ENCODE data around the gene APPL2. TPM values are rescaled to one million over a fixed set of nuclear protein-coding genes. Genes with fewer than 3 reads are reported as not detected.

Gene APPL2
- total RNA-seq, 6 experiments from 2014 or later = 67.9 to 98.4 (median 87.8) TPM

DNA sequence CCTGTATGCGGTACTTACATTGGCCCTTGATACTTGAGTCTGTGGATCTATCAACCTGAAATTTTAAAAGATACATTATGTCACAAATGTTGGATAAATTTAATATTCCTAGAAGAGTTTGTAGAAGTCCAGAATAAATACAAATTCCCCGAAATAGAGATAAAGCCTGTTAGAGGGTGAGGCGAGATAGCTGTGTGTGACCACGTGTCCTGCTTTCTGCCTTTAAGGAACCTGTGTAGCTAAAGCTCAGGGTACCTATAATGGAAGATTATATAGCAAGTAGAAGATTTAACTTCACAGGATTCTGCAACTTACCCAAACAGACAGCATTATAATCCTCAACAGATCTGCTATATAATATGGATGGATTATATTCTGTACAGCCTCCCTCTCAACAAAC, 58.8 kb downstream of the APPL2 start:
- peaks cover 66% of the 10 kb centered on the region for H3K36me3 Mint-ChIP-seq (ENCODE audit: low read depth)
- no peak overlapping the region; the same call in 1 of the 2 replicates for H3K27ac Mint-ChIP-seq
- no peak for DNase-seq
- no peak overlapping the region for H3K4me3 Mint-ChIP-seq
- peaks cover 29% of the 10 kb centered on the region for H3K9me3 Mint-ChIP-seq
- TF ChIP-seq, protein P1, sequence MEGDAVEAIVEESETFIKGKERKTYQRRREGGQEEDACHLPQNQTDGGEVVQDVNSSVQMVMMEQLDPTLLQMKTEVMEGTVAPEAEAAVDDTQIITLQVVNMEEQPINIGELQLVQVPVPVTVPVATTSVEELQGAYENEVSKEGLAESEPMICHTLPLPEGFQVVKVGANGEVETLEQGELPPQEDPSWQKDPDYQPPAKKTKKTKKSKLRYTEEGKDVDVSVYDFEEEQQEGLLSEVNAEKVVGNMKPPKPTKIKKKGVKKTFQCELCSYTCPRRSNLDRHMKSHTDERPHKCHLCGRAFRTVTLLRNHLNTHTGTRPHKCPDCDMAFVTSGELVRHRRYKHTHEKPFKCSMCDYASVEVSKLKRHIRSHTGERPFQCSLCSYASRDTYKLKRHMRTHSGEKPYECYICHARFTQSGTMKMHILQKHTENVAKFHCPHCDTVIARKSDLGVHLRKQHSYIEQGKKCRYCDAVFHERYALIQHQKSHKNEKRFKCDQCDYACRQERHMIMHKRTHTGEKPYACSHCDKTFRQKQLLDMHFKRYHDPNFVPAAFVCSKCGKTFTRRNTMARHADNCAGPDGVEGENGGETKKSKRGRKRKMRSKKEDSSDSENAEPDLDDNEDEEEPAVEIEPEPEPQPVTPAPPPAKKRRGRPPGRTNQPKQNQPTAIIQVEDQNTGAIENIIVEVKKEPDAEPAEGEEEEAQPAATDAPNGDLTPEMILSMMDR (IDR thresholded peaks at IDR 0.05) = no peak
- no peaks in the 10 kb centered on the region for H3K4me1 Mint-ChIP-seq (ENCODE audit: low read depth)
- peaks cover 2% of the 10 kb centered on the region for H3K27me3 Mint-ChIP-seq (ENCODE audit: insufficient read depth)

DNA sequence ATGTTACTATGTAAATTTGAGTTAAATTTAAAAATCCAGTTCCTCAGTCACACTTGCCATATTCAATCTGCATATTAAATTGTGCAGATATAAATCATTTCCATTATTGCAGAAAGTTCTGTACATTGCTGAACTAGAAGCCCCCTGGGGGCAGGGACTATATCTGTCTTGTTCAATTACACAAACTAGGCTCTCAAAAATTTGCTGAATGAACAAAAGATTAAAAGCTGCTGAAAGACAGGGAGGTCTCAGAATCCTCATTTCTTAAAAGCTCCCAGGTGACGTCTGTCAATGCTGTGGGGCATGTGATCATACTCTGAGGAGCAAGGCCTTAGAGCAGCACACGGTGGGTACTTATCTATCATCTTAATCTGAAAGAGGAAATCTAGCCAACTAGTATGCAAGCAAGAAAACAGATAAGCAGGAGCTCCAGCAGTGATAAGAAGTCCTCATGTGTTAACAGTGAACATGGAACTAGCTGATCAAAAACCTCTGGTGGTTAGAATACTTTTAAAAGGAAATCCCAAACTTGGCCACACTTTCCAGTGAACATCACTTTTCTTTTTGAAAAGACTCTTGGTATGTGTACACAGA, 60.5 kb downstream of the APPL2 start:
- peak overlapping the region; percentile 45; the same call in 1 of the 2 replicates for H3K27ac Mint-ChIP-seq
- H3K27me3 Mint-ChIP-seq (ENCODE audit: insufficient read depth) = peaks cover 2% of the 10 kb centered on the region; the same call in 1 of the 2 replicates
- peaks cover 13% of the 10 kb centered on the region for H3K9me3 Mint-ChIP-seq
- H3K36me3 Mint-ChIP-seq (ENCODE audit: low read depth) = peaks cover 49% of the 10 kb centered on the region
- H3K4me1 Mint-ChIP-seq (ENCODE audit: low read depth) = peaks cover 5% of the 10 kb centered on the region
- no peak for DNase-seq
- TF ChIP-seq, protein P1 (IDR thresholded peaks at IDR 0.05) = no peak
- no peak overlapping the region; the same call in 1 of the 2 replicates for H3K4me3 Mint-ChIP-seq

DNA sequence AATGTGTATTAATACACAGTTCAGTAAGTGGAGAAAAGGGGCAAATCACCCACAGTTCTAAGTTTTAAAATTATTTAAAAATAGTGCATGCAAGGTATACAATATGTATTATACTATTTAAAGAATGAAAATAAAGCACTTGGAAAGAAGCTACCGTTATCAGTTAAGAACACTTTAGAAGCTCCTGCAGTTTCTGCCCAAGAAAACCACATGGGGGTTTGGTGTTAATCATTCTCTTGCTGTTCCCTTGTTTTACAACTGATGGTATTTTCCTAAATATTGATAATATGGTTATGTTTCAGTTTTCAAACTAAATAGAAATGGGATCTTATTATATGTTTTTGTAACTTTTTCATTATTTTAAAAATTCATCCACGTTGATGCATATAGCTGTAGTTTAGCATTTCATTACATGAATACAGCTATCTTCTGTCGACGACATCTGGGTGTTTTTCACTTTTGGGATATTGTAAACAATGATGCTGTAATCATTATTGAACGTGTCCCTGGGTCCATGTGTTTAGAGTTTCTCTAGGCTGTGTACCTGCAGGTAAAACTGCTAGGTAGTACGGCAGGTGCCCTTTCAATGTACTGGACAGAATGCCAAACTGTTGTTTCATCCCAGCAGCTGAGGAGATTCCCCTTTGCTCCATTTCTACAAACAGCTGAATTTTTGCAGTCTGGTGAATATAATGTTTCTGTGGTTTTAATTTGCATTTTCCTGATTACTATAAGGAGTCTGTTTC, 64.1 kb downstream of the APPL2 start:
- TF ChIP-seq, protein P1 (IDR thresholded peaks at IDR 0.05) = no peak
- H3K4me1 Mint-ChIP-seq (ENCODE audit: low read depth) = peaks cover 25% of the 10 kb centered on the region
- H3K36me3 Mint-ChIP-seq (ENCODE audit: low read depth) = peaks cover 27% of the 10 kb centered on the region
- H3K9me3 Mint-ChIP-seq = no peaks in the 10 kb centered on the region
- no peak overlapping the region for H3K4me3 Mint-ChIP-seq
- no peak for DNase-seq
- peak overlapping the region; percentile 45 for H3K27ac Mint-ChIP-seq
- no peaks in the 10 kb centered on the region; the same call in 1 of the 2 replicates for H3K27me3 Mint-ChIP-seq (ENCODE audit: insufficient read depth)

DNA sequence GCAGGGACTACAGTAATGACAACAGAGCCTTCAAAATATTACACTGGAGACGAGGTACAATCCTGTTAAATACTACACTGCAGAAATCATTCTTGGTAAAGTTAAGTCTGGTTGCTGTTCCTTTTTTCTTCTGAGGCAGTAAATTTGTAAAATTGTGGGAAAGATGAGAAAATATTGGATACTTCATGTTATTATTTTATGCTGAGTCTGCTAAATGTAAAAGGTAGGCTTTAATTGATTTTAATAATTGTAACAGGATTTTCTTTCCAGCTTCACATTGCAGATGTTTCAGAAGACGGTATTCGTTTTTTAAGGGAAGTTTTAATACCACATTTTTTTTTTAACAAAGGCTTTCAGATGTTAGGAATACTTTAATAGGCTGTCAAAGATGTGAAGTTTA, 65.8 kb downstream of the APPL2 start:
- peaks cover 14% of the 10 kb centered on the region for H3K36me3 Mint-ChIP-seq (ENCODE audit: low read depth)
- DNase-seq = no peak
- H3K4me1 Mint-ChIP-seq (ENCODE audit: low read depth) = peaks cover 28% of the 10 kb centered on the region
- H3K4me3 Mint-ChIP-seq = no peak overlapping the region
- peak overlapping the region; percentile 33; the same call in 1 of the 2 replicates for H3K27ac Mint-ChIP-seq
- no peaks in the 10 kb centered on the region for H3K9me3 Mint-ChIP-seq
- no peaks in the 10 kb centered on the region; the same call in 1 of the 2 replicates for H3K27me3 Mint-ChIP-seq (ENCODE audit: insufficient read depth)
- TF ChIP-seq, protein P1 (IDR thresholded peaks at IDR 0.05) = no peak

DNA sequence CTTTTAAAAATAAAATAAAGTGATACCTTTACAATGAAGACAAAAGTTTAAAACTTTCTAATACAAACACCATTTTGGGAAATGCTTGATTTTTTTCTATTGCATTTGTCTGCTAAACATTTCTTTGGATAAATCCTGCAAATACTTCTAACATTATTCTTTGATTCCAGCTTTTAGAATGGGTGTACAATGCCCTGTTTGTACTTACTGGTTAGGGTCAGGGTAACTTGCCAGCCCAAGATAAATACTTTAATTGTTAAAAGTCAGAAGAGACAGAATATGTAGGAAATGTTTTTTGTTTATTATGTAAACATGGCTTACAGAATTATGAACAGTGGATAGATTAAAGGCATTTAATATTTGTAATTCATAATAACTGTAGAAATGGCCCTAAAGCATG, 68.0 kb downstream of the APPL2 start:
- H3K27ac Mint-ChIP-seq = no peak overlapping the region
- TF ChIP-seq, protein P1 (IDR thresholded peaks at IDR 0.05) = no peak
- no peaks in the 10 kb centered on the region for H3K9me3 Mint-ChIP-seq
- DNase-seq = no peak
- peaks cover 16% of the 10 kb centered on the region for H3K36me3 Mint-ChIP-seq (ENCODE audit: low read depth)
- peaks cover 34% of the 10 kb centered on the region for H3K4me1 Mint-ChIP-seq (ENCODE audit: low read depth)
- H3K27me3 Mint-ChIP-seq (ENCODE audit: insufficient read depth) = no peaks in the 10 kb centered on the region; the same call in 1 of the 2 replicates
- H3K4me3 Mint-ChIP-seq = no peak overlapping the region
